ENCODE measurements around the gene MYO9B.
A peak's percentile ranks its signal among the peaks of the same experiment; 100 is the strongest.

MYO9B gene, protein sequence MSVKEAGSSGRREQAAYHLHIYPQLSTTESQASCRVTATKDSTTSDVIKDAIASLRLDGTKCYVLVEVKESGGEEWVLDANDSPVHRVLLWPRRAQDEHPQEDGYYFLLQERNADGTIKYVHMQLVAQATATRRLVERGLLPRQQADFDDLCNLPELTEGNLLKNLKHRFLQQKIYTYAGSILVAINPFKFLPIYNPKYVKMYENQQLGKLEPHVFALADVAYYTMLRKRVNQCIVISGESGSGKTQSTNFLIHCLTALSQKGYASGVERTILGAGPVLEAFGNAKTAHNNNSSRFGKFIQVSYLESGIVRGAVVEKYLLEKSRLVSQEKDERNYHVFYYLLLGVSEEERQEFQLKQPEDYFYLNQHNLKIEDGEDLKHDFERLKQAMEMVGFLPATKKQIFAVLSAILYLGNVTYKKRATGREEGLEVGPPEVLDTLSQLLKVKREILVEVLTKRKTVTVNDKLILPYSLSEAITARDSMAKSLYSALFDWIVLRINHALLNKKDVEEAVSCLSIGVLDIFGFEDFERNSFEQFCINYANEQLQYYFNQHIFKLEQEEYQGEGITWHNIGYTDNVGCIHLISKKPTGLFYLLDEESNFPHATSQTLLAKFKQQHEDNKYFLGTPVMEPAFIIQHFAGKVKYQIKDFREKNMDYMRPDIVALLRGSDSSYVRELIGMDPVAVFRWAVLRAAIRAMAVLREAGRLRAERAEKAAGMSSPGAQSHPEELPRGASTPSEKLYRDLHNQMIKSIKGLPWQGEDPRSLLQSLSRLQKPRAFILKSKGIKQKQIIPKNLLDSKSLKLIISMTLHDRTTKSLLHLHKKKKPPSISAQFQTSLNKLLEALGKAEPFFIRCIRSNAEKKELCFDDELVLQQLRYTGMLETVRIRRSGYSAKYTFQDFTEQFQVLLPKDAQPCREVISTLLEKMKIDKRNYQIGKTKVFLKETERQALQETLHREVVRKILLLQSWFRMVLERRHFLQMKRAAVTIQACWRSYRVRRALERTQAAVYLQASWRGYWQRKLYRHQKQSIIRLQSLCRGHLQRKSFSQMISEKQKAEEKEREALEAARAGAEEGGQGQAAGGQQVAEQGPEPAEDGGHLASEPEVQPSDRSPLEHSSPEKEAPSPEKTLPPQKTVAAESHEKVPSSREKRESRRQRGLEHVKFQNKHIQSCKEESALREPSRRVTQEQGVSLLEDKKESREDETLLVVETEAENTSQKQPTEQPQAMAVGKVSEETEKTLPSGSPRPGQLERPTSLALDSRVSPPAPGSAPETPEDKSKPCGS (N-terminal part only)

GRCh38 chr19:17075035-17075863, at the start of gene MYO9B, which contains the start of gene HAUS8:
TSS of gene MYO9B (plus strand) at chr19:17075777. CDS start at chr19:17101718, 25,941 bp downstream.
TSS of gene HAUS8 (minus strand) at chr19:17075452. CDS start at chr19:17075422, 30 bp downstream.
- Histone ChIP-seq H3K27me3 (ENCODE audit: control insufficient read depth, insufficient read depth, low read length) (no peaks in the 10 kb centered on the region), H3K9ac (ENCODE audit: low read depth, low read length) (peak within 1 kb of the TSS; percentile 90), H3K36me3 (ENCODE audit: control insufficient read depth, insufficient read depth, low read length) (peaks cover 27% of the 10 kb centered on the region), H3K4me1 (ENCODE audit: control insufficient read depth, insufficient read depth, low read length) (peaks cover 18% of the 10 kb centered on the region; the same call in 1 of the 2 replicates), H3K4me3 (ENCODE audit: low read depth, low read length) (peak within 1 kb of the TSS; percentile 92), H3K9me3 (ENCODE audit: control insufficient read depth, insufficient read depth, low read length) (no peaks in the 10 kb centered on the region), H3K27ac (ENCODE audit: low read depth, low read length) (peak within 1 kb of the TSS; percentile 96)

DNA sequence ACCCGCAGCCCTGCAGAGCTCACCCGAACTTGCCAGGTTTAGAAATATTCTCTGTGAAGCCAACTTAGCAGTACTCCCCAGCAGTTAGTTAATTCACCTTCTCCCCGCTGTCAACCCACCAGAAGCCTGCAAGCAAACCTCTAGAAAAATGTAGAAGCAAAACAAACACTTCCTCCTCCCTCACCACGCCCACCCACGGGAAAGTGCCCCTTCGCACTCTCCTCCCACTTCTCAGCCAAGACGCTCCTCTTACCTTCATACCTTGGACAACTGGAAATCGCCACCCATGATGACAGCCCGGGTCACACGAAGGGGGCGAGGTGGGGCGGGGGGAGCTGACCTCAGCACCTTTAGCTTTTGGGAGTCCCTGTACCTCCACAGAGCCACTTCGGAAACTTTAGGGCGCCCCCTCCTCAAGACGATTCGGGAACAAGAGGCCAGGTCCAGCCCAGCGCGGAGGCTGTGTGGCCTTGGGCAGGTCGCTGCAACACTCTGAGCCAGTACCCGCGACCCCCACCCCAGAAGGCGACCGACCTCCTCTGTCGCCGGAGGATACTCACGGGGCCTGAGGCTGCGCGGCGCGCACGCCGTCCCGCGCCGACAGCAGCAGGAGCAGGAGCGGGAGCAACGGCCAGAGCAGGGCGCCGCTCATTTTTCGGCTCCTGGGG, 49.5 kb upstream of the MYO9B start:
- peaks cover 9% of the 10 kb centered on the region for H3K4me1 ChIP-seq (ENCODE audit: control insufficient read depth, insufficient read depth, low read length)
- no peaks in the 10 kb centered on the region; the same call in 1 of the 2 replicates for H3K9me3 ChIP-seq (ENCODE audit: control insufficient read depth, insufficient read depth, low read length)
- H3K4me3 ChIP-seq (ENCODE audit: low read depth, low read length), result peak overlapping the region; percentile 85
- H3K9ac ChIP-seq (ENCODE audit: low read depth, low read length), result peak overlapping the region; percentile 70
- no peak overlapping the region for H3K27ac ChIP-seq (ENCODE audit: low read depth, low read length)
- H3K36me3 ChIP-seq (ENCODE audit: control insufficient read depth, insufficient read depth, low read length), result no peaks in the 10 kb centered on the region
- H3K27me3 ChIP-seq (ENCODE audit: control insufficient read depth, insufficient read depth, low read length), result peaks cover 18% of the 10 kb centered on the region

GRCh38 chr19:17026706-17027534, 48.7 kb upstream of the MYO9B start, which contains the start of gene CPAMD8:
TSS of gene CPAMD8 (minus strand) at chr19:17026810. CDS start at chr19:17026642, 168 bp downstream.
- Histone ChIP-seq H3K36me3 (ENCODE audit: control insufficient read depth, insufficient read depth, low read length) (no peaks in the 10 kb centered on the region), H3K9ac (ENCODE audit: low read depth, low read length) (peak within 1 kb of the TSS; percentile 70), H3K4me1 (ENCODE audit: control insufficient read depth, insufficient read depth, low read length) (peaks cover 9% of the 10 kb centered on the region), H3K9me3 (ENCODE audit: control insufficient read depth, insufficient read depth, low read length) (no peaks in the 10 kb centered on the region; the same call in 1 of the 2 replicates), H3K27ac (ENCODE audit: low read depth, low read length) (no peak within 1 kb of the TSS), H3K4me3 (ENCODE audit: low read depth, low read length) (peak within 1 kb of the TSS; percentile 85), H3K27me3 (ENCODE audit: control insufficient read depth, insufficient read depth, low read length) (peaks cover 18% of the 10 kb centered on the region)

DNA sequence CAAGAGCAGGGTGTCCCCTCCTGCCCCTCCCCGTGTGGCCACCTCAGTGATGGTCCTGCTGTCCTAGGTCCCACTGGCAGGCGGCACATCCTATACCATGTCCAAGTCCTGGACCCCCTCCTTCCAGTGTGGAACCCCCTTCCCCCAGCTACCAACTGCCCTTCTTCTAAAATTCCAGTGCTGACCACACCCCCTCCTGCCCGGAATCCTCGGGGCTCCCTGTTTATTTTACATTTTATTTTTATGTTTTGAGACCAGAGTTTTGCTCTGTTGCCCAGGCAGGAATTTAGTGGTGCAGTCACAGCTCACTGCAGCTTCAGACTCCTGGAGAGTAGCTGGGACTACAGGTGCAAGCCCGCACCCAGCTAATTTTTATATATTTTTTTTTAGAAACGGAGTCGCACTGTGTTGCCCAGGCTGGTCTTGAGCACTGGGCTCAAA, 48.0 kb upstream of the MYO9B start:
- Histone ChIP-seq H3K4me1 (ENCODE audit: control insufficient read depth, insufficient read depth, low read length) (peaks cover 9% of the 10 kb centered on the region), H3K27ac (ENCODE audit: low read depth, low read length) (no peak overlapping the region), H3K4me3 (ENCODE audit: low read depth, low read length) (peak overlapping the region; percentile 44; the same call in 1 of the 2 replicates), H3K27me3 (ENCODE audit: control insufficient read depth, insufficient read depth, low read length) (peaks cover 18% of the 10 kb centered on the region), H3K9ac (ENCODE audit: low read depth, low read length) (no peak overlapping the region), H3K36me3 (ENCODE audit: control insufficient read depth, insufficient read depth, low read length) (no peaks in the 10 kb centered on the region), H3K9me3 (ENCODE audit: control insufficient read depth, insufficient read depth, low read length) (no peaks in the 10 kb centered on the region; the same call in 1 of the 2 replicates)

GRCh38 chr19:17031741-17032140, 43.8 kb upstream of the MYO9B start:
- Histone ChIP-seq H3K4me3 (ENCODE audit: low read depth, low read length) (no peak overlapping the region), H3K9me3 (ENCODE audit: control insufficient read depth, insufficient read depth, low read length) (no peaks in the 10 kb centered on the region), H3K27me3 (ENCODE audit: control insufficient read depth, insufficient read depth, low read length) (peaks cover 3% of the 10 kb centered on the region; the same call in 1 of the 2 replicates), H3K4me1 (ENCODE audit: control insufficient read depth, insufficient read depth, low read length) (no peaks in the 10 kb centered on the region; the same call in 1 of the 2 replicates), H3K9ac (ENCODE audit: low read depth, low read length) (no peak overlapping the region), H3K36me3 (ENCODE audit: control insufficient read depth, insufficient read depth, low read length) (no peaks in the 10 kb centered on the region), H3K27ac (ENCODE audit: low read depth, low read length) (no peak overlapping the region)

- H3K4me3 ChIP-seq (ENCODE audit: low read depth, low read length), result no peak overlapping the region
- H3K27me3 ChIP-seq (ENCODE audit: control insufficient read depth, insufficient read depth, low read length), result no peaks in the 10 kb centered on the region
- no peak overlapping the region for H3K9ac ChIP-seq (ENCODE audit: low read depth, low read length)
- H3K9me3 ChIP-seq (ENCODE audit: control insufficient read depth, insufficient read depth, low read length), result no peaks in the 10 kb centered on the region
- H3K36me3 ChIP-seq (ENCODE audit: control insufficient read depth, insufficient read depth, low read length), result no peaks in the 10 kb centered on the region
- no peak overlapping the region for H3K27ac ChIP-seq (ENCODE audit: low read depth, low read length)
- no peaks in the 10 kb centered on the region for H3K4me1 ChIP-seq (ENCODE audit: control insufficient read depth, insufficient read depth, low read length)
Observed at GRCh38 chr19:17035842-17036424, 39.6 kb upstream of the MYO9B start.

- Histone ChIP-seq H3K4me3 (ENCODE audit: low read depth, low read length) (no peak overlapping the region), H3K9ac (ENCODE audit: low read depth, low read length) (no peak overlapping the region), H3K4me1 (ENCODE audit: control insufficient read depth, insufficient read depth, low read length) (no peaks in the 10 kb centered on the region), H3K36me3 (ENCODE audit: control insufficient read depth, insufficient read depth, low read length) (no peaks in the 10 kb centered on the region), H3K9me3 (ENCODE audit: control insufficient read depth, insufficient read depth, low read length) (no peaks in the 10 kb centered on the region), H3K27ac (ENCODE audit: low read depth, low read length) (no peak overlapping the region), H3K27me3 (ENCODE audit: control insufficient read depth, insufficient read depth, low read length) (no peaks in the 10 kb centered on the region)
Observed at GRCh38 chr19:17036640-17037039, 38.9 kb upstream of the MYO9B start.

- no peaks in the 10 kb centered on the region for H3K27me3 ChIP-seq (ENCODE audit: control insufficient read depth, insufficient read depth, low read length)
Observed at GRCh38 chr19:17037184-17037583, 38.4 kb upstream of the MYO9B start.

More at GRCh38 chr19:17037184-17037583, 38.4 kb upstream of the MYO9B start:
- Histone ChIP-seq H3K36me3 (ENCODE audit: control insufficient read depth, insufficient read depth, low read length) (no peaks in the 10 kb centered on the region), H3K4me3 (ENCODE audit: low read depth, low read length) (no peak overlapping the region), H3K9ac (ENCODE audit: low read depth, low read length) (no peak overlapping the region), H3K9me3 (ENCODE audit: control insufficient read depth, insufficient read depth, low read length) (no peaks in the 10 kb centered on the region), H3K27ac (ENCODE audit: low read depth, low read length) (no peak overlapping the region), H3K4me1 (ENCODE audit: control insufficient read depth, insufficient read depth, low read length) (no peaks in the 10 kb centered on the region)
